Stimulated activated CD8-positive, alpha-beta memory T cell treated with anti-CD3 and anti-CD28 coated beads, Interleukin-4, amount 100 ng/mL, for 24 hours (primary cell): Measurements from ENCODE around the gene ZNF701.
"Not testable (repeated sequence)": the region's sequence is repeated elsewhere in the genome, so short reads cannot be mapped to it uniquely, and the experiment has no call there.

Experiments used
- DNase-seq: peaks from one replicate; pipeline ENCODE4 v3.0.0-alpha.2; 2020; ENCODE audit warnings: low read depth

ZNF701 gene

DNA sequence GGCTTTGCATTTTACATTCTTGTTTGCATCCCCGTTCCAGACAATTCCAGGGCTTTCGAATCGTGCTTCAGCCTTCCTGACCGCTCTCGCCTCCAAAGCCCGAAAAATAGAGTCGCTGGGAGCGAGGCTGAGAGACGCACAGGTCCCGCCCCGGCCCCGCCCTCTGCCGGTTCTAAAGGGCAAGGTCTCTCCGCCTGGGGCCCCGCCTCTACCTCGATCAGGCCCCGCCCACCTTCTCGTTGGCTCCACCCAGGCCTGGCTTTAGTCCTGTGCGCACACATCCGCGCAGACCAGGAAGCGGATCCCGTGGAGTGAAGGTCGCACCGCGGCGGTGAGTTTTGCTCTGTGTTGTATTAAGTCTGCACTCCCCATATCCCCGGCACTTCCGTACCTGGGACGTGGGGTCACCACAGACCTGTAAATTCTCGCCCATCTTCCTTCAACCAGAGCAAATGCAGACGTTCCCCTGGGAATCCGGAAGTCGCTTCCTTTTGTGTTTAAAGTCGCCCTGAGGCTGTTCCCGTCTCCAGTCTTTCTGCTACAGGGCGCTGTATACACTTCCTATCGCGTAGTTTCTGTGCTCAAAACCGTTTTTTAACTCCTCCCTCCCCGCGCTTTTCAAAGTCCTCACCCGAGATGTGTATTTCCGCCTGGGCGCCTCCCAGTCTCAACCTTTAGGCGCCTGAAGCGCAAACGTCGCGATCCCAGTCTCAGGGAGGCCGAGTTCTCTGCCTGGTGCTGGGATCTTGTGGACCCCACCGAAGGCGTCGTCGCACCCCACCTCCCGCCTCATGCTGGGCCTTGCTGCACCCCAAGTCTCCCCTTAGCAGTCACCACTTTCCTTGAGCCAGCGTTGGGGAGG lies at the start of gene ZNF701:
Gene ZNF701, plus strand, starts transcription at position 288 of the 862 bp plus-strand sequence. CDS start 3,861 bp downstream, outside the sequence.
- DNase-seq: peak; percentile 88

DNA sequence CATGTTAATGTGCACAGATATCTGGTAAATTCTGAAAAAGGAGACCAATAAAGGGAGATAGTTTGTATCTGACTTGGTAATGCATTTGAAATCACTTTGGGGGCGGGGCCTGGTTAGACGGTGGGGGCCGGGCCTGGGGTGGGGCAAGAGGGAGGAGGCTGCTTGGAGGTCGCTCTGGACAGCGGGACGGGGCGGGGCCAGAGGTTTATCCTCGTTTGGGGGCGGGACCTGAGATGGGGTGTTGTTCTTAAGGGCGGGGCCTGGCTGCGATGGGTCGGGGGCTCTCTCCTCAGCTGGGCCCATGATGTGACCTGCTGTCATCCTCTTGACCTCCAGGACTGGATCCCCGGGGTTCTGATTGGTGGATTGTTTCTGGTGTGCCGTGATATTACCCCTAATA lies 47.5 kb upstream of the ZNF701 start:
- no peak for DNase-seq

DNA sequence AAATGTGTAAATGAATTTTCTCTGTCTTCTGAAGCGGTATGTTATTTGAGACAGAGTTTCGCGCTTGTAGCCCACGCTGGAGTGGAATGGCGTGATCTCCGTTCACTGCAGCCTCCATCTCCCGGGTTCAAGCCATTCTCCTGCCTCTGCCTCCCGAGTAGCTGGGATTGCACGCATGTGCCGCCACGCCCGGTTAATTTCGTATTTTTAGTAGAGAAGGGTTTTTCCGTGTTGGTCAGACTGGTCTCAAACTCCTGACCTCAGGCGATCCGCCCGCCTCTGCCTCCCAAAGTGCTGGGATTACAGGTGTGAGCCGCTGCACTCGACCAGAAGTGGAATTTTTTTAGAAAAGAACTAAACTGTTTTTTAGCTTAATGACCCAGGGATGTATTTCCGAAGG lies 46.0 kb upstream of the ZNF701 start:
- no peak for DNase-seq

DNA sequence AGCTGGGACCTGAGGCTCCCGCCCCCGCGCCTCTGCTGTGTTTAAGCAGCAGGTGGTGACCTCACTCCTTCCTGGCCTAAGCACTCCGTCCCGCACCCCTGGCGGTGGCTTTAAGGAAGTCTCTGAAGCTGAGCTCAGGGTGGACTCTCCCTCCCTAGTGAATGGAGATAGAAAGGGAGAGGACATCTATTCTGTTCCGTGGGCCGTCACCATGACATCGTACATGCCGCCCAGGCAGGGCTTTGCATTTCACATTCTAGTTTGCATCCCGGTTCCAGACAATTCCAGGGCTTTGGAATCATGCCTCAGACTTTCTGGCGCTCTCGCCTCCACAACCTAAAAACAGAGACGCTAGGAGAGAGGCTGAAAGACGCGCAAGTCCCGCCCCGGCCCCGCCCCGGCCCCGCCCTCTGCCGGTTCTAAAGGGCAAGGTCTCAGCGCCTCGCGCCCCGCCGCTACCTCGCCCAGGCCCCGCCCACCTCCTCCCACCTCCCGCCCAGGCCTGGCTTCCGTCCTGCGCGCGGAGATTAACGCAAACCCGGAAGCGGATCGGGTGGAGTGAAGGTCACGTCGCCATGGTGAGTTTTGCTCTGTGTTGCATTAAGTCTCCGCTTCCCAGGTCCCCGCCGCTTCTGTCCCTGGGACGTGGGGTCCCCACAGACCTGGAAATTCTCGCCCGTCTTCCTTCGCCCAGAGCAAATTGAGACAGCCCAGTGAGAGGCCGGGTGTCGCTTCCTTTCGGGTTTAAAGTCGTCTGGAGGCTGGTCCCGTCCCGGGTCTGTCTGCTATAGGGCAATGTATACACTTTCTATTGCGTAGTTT lies 42.7 kb upstream of the ZNF701 start, which contains the start of gene ZNF808:
Gene ZNF808, plus strand, starts transcription at position 535 of the 822 bp plus-strand sequence. CDS start 15,617 bp downstream, outside the sequence.
- peak; percentile 99 for DNase-seq

DNA sequence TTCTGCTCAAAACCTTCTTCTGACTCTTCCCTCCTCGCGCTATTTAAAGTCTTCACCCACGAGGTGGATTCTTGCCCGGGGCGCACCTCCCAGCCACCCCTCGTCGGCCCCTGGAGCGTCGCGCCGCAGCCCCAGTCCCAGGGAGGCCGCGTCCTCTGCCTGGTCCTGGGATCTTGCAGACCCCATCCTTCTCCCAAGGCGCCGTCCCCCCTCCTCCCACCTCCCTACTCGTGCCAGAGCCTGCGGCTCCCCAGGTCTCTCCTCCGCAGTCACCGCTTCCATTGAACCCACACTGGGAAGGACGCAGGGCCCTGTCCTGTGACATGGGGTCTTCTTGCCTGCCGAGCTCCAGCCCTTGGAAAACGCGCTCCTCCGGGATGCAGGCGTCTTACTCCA lies 42.1 kb upstream of the ZNF701 start:
- no peak for DNase-seq

DNA sequence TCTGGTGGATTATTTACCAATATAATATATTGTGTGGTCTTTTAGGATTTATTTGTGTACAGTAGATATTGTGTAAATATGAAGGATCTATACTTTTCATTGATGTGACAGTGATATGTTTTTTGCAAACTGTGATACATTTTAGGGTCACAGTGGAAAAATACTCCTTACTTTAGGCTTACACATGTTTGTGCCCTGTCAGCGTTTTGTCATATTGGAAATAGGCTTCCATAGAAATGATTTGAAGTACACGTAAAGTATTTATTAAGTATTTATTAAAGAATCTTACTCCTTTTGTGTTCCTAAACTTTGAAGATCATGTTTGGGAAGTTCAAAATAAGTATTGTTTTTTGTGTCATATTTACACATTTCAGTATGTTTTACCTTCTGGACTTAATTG lies 37.6 kb upstream of the ZNF701 start:
- DNase-seq: no peak

DNA sequence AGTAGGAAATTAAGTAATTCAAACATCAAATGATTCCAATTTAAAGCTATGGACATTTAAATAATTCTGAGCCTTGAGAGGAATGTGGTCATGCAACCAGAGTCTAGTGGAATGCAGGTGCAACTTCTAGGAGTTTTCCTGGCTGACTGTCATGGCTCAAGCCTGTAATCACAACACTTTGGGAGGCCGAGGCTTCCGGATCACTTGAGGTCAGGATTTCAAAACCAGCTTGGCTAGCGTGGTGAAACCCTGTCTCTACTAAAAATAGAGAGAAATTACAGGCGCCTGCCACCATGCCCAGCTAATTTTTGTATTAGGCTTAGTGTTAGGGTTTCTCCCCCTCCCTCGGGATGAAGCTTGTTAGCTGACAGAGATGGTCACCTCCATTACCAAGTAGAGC lies 36.2 kb upstream of the ZNF701 start:
- no peak for DNase-seq

DNA sequence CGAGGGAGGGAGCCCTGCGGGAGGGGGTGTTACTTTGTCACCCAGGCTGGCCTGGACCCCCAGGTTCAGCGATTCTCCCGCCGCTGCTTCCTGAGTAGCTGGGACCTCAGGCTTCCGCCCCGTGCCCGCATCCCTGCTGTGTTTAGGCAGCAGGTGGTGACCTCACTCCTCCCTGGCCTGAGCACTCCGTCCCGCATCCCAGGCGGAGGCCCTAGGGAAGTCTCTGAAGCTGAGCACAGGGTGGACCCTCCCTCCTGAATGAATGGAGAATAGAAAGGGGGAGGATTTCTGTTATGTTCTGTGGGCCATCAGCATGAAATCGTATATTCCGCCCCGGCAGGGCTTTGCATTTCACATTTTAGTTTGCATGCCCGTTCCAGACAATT lies 34.7 kb upstream of the ZNF701 start:
- DNase-seq: not testable (repeated sequence)

DNA sequence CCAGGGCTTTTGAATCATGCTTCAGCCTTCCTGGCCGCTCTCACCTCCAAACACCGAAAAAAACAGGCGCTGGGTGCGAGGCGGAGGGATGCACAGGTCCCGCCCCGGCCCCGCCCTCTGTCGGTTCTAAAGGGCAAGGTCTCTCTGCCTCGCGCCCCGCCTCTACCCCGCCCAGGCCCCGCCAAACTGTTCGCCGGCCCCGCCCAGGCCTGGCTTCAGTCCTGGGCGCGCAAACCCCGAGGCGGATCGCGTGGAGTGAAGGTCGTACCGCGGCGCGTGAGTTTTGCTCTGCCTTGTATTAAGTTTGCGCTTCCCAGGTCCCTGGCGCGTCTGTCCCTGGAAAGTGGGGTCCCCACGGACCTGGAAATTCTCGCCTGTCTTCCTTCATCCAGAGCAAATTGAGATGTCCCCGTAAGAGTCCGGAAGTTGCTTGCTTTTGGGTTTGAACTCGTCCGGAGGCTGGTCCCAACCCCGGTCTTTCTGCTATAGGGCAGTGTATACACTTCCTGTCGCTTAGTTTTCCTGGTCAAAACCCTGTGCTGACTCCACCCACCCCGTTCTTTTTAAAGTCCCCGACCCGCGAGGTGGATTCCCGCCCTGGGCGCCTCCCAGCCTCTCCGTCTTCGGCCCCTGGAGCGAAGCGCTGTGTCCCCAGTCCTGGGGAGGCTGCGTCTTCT lies 34.2 kb upstream of the ZNF701 start:
- DNase-seq: peak; percentile 93

DNA sequence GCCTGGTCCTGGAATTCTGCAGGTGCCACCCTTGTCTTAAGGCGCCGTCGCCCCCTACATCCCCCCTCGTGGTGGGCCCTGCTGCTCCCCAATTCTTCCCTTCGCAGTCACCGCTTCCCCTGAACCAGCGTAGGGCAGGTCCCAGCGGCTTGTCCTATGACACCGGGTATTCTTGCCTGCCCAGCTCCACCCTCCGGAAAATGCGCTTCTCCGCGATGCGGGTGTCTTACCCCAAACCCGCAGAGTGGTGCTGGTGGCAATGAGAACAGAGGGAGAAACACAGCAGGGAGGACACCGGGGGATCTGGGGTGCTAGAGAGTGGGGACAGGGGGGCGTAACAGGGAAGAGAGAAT lies 33.7 kb upstream of the ZNF701 start:
- no peak for DNase-seq

DNA sequence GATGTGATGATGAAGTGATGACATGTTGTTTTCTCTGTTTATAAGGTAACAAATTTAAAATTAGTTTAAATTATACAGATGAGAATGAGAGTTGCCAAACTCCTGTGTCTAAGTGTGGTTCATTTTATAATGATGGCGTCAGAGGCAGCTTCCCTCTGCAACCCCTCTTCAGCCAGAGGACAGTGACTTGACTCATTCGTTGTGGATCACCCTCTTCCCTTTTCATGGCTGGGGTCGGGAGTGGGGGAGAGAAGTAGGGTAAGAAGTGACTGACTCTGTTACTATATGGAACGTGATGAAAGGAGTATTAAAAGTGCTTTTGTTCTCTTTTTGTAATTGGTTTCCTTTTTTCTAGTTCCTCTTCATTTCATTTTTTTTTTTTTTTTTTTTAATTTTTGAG lies 31.3 kb upstream of the ZNF701 start:
- DNase-seq: not testable (repeated sequence)

DNA sequence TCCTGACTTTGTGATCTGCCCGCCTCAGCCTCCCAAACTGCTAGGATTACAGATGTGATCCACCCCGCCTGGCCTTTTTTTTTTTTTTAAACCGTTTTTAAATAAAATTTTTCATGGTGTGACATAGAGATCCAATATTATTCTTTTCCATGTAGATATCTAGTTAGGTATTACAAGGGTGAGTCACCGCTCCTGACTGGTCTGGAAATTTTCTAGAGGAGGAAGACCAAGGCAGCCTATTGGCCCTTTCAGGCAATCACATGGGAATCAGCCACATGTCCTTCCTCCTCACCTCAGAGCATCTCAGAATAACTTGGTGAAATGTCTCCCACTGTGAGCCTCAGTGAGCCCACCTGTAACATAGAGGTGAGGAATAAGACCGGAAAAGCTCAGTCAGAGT lies 28.9 kb upstream of the ZNF701 start:
- not testable (repeated sequence) for DNase-seq

DNA sequence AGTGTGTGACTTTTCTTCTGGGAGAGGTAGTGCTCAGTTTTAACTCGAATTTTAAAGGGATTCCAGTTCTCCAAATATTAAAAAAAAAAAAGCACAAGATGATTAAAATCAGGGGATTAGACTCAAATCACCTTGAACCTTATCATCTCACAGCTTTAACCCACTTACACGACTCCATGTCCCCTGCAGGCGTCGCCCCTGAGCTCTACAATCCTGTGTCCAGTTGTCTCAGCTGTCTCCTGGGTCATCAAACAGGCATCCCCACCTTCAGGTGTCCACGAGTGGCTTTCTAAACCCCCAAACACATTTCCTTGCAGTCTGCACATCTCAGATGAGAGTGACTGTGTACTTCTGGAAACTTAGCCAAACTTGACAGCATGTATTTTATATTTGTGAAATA lies 28.5 kb upstream of the ZNF701 start:
- DNase-seq: no peak

DNA sequence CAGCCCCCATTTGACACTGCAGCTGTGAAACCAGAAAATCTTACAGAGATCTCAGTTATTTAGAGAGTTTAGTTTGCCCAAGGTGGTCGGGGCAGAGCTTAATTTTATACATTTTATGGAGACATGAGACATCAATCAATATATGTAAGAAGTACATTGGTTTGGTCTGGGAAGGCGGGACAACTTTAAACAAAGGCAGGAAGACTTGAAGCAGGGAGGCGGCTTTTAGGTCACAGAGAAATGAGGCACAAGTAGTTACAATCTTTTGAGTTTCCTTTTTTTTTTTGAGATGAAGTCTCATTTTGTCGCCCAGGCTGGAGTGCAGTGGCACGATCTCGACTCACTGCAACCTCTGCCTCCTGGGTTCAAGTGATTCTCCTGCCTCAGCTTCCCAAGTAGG lies 27.5 kb upstream of the ZNF701 start:
- DNase-seq: not testable (repeated sequence)

DNA sequence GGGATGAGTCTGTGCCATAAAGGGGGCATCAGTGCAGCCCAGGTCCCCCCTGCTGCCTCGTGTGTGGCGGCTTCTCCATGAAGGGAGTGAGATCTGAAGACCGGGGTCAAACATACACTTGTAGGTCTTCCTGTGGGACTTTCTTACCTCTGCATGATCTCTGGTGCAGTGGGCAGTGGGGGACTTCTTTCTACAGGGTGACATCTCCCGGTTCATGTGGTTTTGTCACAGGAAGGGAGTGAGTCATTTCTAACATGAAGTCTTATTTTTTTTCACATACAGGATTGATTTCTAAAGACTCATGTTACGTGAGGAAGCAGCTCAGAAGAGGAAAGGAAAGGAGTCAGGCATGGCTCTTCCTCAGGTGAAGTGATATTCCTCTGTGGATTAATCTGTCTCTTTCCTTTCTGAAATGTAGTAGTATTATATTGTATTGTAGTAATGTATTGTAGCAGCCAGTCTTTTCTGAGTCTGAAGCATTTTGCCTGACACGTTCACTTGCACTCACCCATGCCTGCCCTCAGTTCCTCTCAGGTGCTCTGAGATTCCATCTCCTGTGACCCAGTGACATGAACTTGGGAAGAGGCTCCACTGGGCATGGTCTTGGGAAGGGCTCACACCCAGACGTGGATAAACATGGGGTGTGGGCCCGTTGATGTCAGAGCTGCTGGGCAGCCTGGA lies 27.0 kb upstream of the ZNF701 start:
- no peak for DNase-seq

DNA sequence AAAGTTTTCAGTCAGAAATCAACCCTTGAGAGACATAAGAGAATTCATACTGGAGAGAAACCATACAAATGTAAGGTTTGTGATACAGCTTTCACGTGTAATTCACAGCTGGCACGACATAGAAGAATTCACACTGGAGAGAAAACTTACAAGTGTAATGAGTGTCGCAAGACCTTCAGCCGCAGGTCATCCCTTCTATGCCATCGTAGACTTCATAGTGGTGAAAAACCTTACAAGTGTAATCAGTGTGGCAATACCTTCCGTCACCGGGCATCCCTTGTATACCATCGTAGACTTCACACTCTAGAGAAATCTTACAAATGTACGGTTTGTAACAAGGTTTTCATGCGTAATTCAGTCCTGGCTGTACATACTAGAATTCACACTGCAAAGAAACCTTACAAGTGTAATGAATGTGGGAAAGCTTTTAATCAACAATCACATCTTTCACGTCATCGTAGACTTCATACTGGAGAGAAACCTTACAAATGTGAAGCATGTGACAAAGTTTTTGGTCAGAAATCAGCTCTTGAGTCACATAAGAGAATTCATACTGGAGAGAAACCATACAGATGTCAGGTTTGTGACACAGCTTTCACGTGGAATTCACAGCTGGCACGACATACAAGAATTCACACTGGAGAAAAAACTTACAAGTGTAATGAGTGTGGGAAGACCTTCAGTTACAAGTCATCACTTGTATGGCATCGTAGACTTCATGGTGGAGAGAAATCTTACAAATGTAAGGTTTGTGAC lies 15.7 kb upstream of the ZNF701 start:
- DNase-seq: no peak

DNA sequence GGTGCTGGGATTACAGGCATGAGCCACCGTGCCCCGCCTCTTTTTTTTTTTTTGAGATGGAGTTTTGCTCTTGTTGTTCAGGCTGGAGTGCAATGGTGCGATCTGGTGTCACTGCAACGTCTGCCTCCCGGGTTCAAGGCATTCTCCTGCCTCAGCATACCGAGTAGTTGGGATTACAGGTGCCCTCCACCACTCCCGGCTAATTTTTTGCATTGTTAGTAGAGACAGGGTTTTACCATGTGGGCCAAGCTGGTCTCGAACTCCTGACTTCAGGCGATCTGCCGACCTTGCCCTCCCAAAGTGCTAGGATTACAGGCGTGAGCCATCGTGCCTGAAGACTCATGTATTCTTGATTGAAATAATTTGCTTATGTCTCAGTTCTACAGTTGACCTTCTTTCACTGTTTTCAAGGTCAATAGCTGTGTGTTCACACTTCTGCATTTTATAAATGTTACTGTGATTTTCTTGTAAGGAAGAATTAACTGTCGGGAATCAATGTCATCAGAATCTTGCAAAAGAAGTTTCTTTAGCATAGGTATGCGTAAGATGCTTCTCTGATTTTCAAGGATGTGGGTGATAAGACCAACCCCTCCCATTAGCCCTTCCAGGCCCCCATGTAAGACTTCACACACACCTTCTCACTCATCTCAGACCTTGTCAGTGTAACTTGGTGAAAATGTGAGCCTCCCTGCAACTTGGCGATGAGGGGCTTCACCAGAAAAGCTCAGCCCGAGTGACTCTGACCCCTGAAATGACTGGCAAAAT lies 12.7 kb upstream of the ZNF701 start:
- no peak for DNase-seq

DNA sequence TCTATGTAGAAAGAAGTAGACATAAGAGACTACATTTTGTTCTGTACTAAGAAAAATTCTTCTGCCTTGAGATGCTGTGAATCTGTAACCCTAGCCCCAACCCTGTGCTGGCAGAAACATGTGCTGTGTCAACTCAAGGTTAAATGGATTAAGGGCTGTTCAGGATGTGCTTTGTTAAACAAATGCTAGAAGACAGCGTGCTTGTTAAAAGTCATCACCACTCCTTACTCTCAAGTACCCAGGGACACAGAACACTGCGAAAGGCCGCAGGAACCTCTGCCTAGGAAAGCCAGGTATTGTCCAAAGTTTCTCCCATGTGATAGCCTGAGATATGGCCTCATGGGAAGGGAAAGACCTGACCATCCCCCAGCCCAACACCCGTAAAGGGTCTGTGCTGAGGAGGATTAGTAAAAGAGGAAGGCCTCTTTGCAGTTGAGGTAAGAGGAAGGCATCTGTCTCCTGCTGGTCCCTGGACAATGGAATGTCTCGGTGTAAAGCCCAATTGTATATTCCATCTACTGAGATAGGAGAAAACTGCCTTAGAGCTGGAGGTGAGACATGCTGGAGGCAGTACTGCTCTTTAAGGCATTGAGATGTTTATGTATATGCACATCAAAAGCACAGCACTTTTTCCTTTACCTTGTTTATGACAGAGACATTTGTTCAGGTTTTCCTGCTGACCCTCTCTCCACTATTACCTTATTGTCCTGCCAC lies 11.2 kb upstream of the ZNF701 start:
- not testable (repeated sequence) for DNase-seq

DNA sequence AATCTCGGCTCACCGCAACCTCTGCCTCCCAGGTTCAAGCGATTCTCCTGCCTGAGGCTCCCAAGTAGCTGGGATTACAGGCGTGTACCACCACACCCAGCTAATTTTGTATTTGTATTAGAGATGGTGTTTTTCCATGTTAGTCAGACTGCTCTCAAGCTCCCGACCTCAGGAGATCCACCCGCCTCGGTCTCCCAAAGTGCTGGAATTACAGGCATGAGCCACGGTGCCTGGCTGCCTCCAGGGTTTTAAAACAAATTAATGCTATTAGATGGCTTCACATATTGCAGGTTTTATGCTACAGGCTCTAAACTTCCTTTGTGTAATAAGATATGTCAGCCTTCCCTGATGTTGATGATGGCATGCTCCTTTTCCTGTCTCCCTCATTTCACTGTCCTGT lies 8.5 kb upstream of the ZNF701 start:
- not testable (repeated sequence) for DNase-seq

DNA sequence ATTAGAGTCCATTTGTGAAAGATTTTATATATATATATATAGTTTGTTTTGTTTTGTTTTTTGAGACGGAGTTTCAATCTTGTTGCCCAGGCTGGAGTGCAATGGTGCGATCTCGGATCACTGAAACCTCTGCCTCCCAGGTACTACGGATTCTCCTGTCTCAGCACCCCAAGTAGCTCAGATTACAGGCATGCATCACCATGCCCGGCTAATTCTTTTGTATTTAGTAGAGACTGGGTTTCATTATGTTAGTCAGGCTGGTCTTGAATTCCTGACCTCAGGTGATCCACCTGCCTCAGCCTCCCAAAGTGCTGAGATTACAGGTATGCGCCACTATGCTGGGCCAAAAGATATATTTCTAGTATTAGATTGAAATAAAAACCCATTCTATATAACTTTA lies 4.0 kb upstream of the ZNF701 start:
- DNase-seq: no peak
